GM23338 (cell line): Measurements from ENCODE around the gene DGKG. TPM values are rescaled to one million over a fixed set of nuclear protein-coding genes. Genes with fewer than 3 reads are reported as not detected.

Experiments
- ATAC-seq: fragments of 200-7000 bp; cut with Tn5 transposase; 3 replicates; pipeline ENCODE4 v1.9.1; 2020
- DNase-seq: peaks from one replicate; pipeline ENCODE4 v3.0.0-alpha.2; 2015; ENCODE audit warnings: low spot score
- H2AFZ ChIP-seq: fragments of 200-600 bp; sonication (generic); 2 replicates; pipeline ENCODE4 v1.8.0; 2016; ENCODE audit warnings: antibody characterized with exemption, mild to moderate bottlenecking, moderate library complexity
- H3F3A ChIP-seq: fragments of 200-600 bp; sonication (generic); replicated peaks from 2 replicates; pipeline ENCODE4 v1.8.0; 2017; ENCODE audit warnings: antibody characterized with exemption, mixed run types, low read depth
- H3K27ac ChIP-seq: fragments of 200-600 bp; sonication (generic); 2 replicates; pipeline ENCODE4 v1.6.1; 2016; ENCODE audit warnings: low read depth
- H3K27me3 ChIP-seq: fragments of 200-600 bp; sonication (generic); 2 replicates; pipeline ENCODE4 v1.8.0; 2016; ENCODE audit warnings: mild to moderate bottlenecking, mixed run types, moderate library complexity; ENCODE audit not compliant: insufficient read depth
- H3K36me3 ChIP-seq: fragments of 200-600 bp; sonication (generic); 2 replicates; pipeline ENCODE4 v1.8.0; 2016; ENCODE audit warnings: mild to moderate bottlenecking; ENCODE audit not compliant: insufficient read depth
- H3K4me1 ChIP-seq: fragments of 200-600 bp; sonication (generic); 2 replicates; pipeline ENCODE4 v1.8.0; 2016; ENCODE audit warnings: mild to moderate bottlenecking, moderate library complexity; ENCODE audit not compliant: insufficient read depth
- H3K4me2 ChIP-seq: fragments of 200-600 bp; sonication (generic); 2 replicates; pipeline ENCODE4 v1.7.1; 2017; ENCODE audit warnings: mixed run types
- H3K4me3 ChIP-seq: fragments of 200-600 bp; sonication (generic); 2 replicates; pipeline ENCODE4 v1.6.1; 2016; ENCODE audit warnings: mixed run types
- H3K79me2 ChIP-seq: fragments of 200-600 bp; sonication (generic); replicated peaks from 2 replicates; pipeline ENCODE4 v1.8.0; 2017; ENCODE audit warnings: mild to moderate bottlenecking; ENCODE audit not compliant: insufficient read depth
- H3K9me2 ChIP-seq: fragments of 200-600 bp; sonication (generic); 2 replicates; pipeline ENCODE4 v1.8.0; 2017; ENCODE audit not compliant: insufficient read depth
- H4K20me1 ChIP-seq: fragments of 200-600 bp; sonication (generic); replicated peaks from 2 replicates; pipeline ENCODE4 v1.8.0; 2017; ENCODE audit warnings: mild to moderate bottlenecking; ENCODE audit not compliant: insufficient read depth
- H3K27ac Mint-ChIP-seq: 2 replicates; pipeline ENCODE4 v1.8.0; 2020; ENCODE audit warnings: inconsistent platforms, mild to moderate bottlenecking, moderate library complexity, mixed read lengths
- H3K27me3 Mint-ChIP-seq: 3 replicates; pipeline ENCODE4 v1.8.0; 2022; ENCODE audit warnings: low read depth, mild to moderate bottlenecking, moderate library complexity, mixed read lengths, inconsistent platforms; ENCODE audit not compliant: insufficient read depth, poor library complexity
- H3K36me3 Mint-ChIP-seq: 3 replicates; pipeline ENCODE4 v1.8.0; 2021; ENCODE audit warnings: low read depth, mild to moderate bottlenecking, inconsistent platforms, moderate library complexity, mixed read lengths
- H3K4me1 Mint-ChIP-seq: 3 replicates; pipeline ENCODE4 v1.8.0; 2020; ENCODE audit warnings: mild to moderate bottlenecking, inconsistent platforms, mixed read lengths
- H3K4me3 Mint-ChIP-seq: 3 replicates; pipeline ENCODE4 v1.8.0; 2021; ENCODE audit warnings: moderate library complexity, mild to moderate bottlenecking, inconsistent platforms, mixed read lengths
- H3K9me3 Mint-ChIP-seq: 3 replicates; pipeline ENCODE4 v1.8.0; 2020; ENCODE audit warnings: moderate library complexity, mild to moderate bottlenecking, inconsistent platforms, mixed read lengths
- CREB1 ChIP-seq: fragments of 250-450 bp; sonication (Bioruptor Pico); IDR thresholded peaks from 2 replicates; pipeline ENCODE4 v1.5.0; 2020; ENCODE audit warnings: low read depth, mild to moderate bottlenecking, moderate library complexity
- EZH2phosphoT487 ChIP-seq: fragments of 200-600 bp; sonication (generic); IDR thresholded peaks from one replicate; pipeline ENCODE4 v1.8.1; 2018; ENCODE audit warnings: antibody characterized with exemption; ENCODE audit not compliant: unreplicated experiment
- JUNB ChIP-seq: IDR thresholded peaks from one replicate; pipeline ENCODE4 v1.6.1; 2016; ENCODE audit warnings: antibody characterized with exemption; ENCODE audit not compliant: unreplicated experiment
- NANOG ChIP-seq: IDR thresholded peaks from 2 replicates; pipeline ENCODE4 v1.6.1; 2016; ENCODE audit warnings: antibody characterized with exemption, borderline replicate concordance
- POLR2AphosphoS5 ChIP-seq: IDR thresholded peaks from 2 replicates; pipeline ENCODE4 v1.6.1; 2016; ENCODE audit warnings: antibody characterized with exemption, low read depth
- ZNF114 ChIP-seq: fragments of 250-450 bp; sonication (Bioruptor Pico); IDR thresholded peaks from 2 replicates; pipeline ENCODE4 v1.5.0; 2020; ENCODE audit warnings: mild to moderate bottlenecking, moderate library complexity
- ZNF331 ChIP-seq: fragments of 250-450 bp; sonication (Bioruptor Pico); IDR thresholded peaks from 2 replicates; pipeline ENCODE4 v1.5.0; 2020; ENCODE audit warnings: low read depth, mild to moderate bottlenecking, moderate library complexity
- polyA plus RNA-seq: library from polyadenylated mRNA; unstranded; fragments of >200 nt; fragmentation: Nextera tagmentation; extraction: Ambion mirVana; gene quantifications from 2 replicates; pipeline ENCODE4 v1.2.1, GENCODE V29; 2016
- total RNA-seq: library from RNA; depleted of rRNA; stranded (reverse); fragments of >200 nt; shearing (Covaris generic); gene quantifications from 2 replicates; pipeline ENCODE4 v1.2.3, GENCODE V29; 2014
- TF ChIP-seq, protein P1 (sequence below): IDR thresholded peaks from one replicate; pipeline ENCODE4 v1.6.1; 2018; ENCODE audit warnings: antibody characterized with exemption; ENCODE audit not compliant: unreplicated experiment
- TF ChIP-seq, protein P2 (sequence below): IDR thresholded peaks from 2 replicates; pipeline ENCODE4 v1.6.1; 2016; ENCODE audit warnings: antibody characterized with exemption
- TF ChIP-seq, protein P3 (sequence below), 2 experiments: fragments of 200-600 bp in 1 of 2; sonication (generic) in 1 of 2; conservative IDR thresholded peaks; 2 replicates each; pipeline versions ENCODE4 v1.5.1 to v1.6.1; 2016 to 2017; ENCODE audit warnings: antibody characterized with exemption in 2 of 2, low read depth in 2 of 2, mild to moderate bottlenecking in 2 of 2, moderate library complexity in 1 of 2

The DGKG gene
- total and polyA plus RNA-seq, 2 experiments from 2014 or later = 0.14 to 0.31 TPM

DNA sequence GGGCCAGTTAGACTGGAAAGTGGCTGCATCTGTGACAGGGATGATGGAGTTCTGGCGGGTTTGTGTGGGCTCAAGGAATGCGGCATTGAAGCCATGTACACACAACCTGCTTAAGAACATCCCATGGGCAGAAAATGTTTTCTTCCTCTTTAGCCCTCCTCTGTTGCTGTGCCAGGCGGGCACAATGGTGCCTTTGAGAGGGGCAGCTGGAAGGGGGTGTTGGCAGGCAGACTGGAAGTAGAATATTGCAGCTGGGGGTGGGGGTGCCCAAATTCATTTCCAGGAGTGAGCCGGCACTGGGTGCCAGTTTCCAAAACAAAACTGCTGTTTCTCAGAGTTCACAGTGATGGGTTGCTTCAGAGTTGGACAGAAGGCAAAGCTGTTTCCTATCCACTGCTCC is 161.3 kb downstream of the DGKG start (continued):
- TF ChIP-seq, protein P1, sequence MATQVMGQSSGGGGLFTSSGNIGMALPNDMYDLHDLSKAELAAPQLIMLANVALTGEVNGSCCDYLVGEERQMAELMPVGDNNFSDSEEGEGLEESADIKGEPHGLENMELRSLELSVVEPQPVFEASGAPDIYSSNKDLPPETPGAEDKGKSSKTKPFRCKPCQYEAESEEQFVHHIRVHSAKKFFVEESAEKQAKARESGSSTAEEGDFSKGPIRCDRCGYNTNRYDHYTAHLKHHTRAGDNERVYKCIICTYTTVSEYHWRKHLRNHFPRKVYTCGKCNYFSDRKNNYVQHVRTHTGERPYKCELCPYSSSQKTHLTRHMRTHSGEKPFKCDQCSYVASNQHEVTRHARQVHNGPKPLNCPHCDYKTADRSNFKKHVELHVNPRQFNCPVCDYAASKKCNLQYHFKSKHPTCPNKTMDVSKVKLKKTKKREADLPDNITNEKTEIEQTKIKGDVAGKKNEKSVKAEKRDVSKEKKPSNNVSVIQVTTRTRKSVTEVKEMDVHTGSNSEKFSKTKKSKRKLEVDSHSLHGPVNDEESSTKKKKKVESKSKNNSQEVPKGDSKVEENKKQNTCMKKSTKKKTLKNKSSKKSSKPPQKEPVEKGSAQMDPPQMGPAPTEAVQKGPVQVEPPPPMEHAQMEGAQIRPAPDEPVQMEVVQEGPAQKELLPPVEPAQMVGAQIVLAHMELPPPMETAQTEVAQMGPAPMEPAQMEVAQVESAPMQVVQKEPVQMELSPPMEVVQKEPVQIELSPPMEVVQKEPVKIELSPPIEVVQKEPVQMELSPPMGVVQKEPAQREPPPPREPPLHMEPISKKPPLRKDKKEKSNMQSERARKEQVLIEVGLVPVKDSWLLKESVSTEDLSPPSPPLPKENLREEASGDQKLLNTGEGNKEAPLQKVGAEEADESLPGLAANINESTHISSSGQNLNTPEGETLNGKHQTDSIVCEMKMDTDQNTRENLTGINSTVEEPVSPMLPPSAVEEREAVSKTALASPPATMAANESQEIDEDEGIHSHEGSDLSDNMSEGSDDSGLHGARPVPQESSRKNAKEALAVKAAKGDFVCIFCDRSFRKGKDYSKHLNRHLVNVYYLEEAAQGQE = no peak
- no peak for TF ChIP-seq EZH2phosphoT487

DNA sequence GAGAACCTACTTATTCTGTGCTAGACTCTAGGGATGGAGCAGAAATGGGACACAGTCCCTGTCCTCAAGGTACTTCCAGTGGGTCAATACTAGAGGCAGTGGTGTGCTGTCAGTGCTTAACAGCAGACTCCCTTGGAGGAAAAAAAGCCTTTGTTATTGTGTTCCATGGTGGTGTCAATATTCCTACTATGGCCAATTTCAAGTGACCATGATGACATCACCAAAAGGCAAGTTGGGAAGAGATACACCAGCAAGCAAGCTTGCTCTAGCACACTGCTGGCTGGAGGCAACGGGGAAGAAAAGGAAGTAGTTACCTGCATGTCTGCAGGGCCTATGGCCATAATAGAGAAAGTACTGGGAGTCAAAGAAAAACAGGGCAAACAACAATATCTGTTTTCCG is 163.6 kb downstream of the DGKG start:
- H3K36me3 ChIP-seq = no peaks in the 10 kb centered on the region
- no peak overlapping the region for H3K4me3 Mint-ChIP-seq
- no peaks in the 10 kb centered on the region for H3K9me3 Mint-ChIP-seq
- H4K20me1 ChIP-seq = no peaks in the 10 kb centered on the region
- H3K27ac ChIP-seq = no peak overlapping the region
- H3K27me3 ChIP-seq = peaks cover 47% of the 10 kb centered on the region
- H3K4me3 ChIP-seq = no peak overlapping the region
- no peaks in the 10 kb centered on the region; the same call in 1 of the 2 replicates for H3F3A ChIP-seq
- ATAC-seq (no peak), DNase-seq (no peak)
- TF ChIP-seq JUNB (no peak), POLR2AphosphoS5 (no peak), NANOG (no peak), ZNF114 (no peak), EZH2phosphoT487 (no peak), ZNF331 (no peak), CREB1 (CRISPR knock-in tag) (no peak)
- TF ChIP-seq, protein P2, sequence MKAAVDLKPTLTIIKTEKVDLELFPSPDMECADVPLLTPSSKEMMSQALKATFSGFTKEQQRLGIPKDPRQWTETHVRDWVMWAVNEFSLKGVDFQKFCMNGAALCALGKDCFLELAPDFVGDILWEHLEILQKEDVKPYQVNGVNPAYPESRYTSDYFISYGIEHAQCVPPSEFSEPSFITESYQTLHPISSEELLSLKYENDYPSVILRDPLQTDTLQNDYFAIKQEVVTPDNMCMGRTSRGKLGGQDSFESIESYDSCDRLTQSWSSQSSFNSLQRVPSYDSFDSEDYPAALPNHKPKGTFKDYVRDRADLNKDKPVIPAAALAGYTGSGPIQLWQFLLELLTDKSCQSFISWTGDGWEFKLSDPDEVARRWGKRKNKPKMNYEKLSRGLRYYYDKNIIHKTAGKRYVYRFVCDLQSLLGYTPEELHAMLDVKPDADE = no peak
- TF ChIP-seq, protein P1 = no peak
- TF ChIP-seq, protein P3, sequence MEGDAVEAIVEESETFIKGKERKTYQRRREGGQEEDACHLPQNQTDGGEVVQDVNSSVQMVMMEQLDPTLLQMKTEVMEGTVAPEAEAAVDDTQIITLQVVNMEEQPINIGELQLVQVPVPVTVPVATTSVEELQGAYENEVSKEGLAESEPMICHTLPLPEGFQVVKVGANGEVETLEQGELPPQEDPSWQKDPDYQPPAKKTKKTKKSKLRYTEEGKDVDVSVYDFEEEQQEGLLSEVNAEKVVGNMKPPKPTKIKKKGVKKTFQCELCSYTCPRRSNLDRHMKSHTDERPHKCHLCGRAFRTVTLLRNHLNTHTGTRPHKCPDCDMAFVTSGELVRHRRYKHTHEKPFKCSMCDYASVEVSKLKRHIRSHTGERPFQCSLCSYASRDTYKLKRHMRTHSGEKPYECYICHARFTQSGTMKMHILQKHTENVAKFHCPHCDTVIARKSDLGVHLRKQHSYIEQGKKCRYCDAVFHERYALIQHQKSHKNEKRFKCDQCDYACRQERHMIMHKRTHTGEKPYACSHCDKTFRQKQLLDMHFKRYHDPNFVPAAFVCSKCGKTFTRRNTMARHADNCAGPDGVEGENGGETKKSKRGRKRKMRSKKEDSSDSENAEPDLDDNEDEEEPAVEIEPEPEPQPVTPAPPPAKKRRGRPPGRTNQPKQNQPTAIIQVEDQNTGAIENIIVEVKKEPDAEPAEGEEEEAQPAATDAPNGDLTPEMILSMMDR (conservative IDR thresholded peaks at IDR 0.05; ENCODE audit: low read depth in 2 of 2) = no peak
- no peaks in the 10 kb centered on the region for H3K79me2 ChIP-seq
- H3K27me3 Mint-ChIP-seq = peaks cover 20% of the 10 kb centered on the region
- no peak overlapping the region for H3K27ac Mint-ChIP-seq
- H3K4me2 ChIP-seq = no peak overlapping the region
- H3K9me2 ChIP-seq = 0 out of 2 replicates have a peak, but pooled peaks cover 2% of the 10 kb centered on the region
- peaks cover 23% of the 10 kb centered on the region for H3K4me1 Mint-ChIP-seq
- H3K4me1 ChIP-seq = peaks cover 13% of the 10 kb centered on the region
- no peaks in the 10 kb centered on the region for H3K36me3 Mint-ChIP-seq
- H2AFZ ChIP-seq = no peak overlapping the region
